DND-41 (cell line): ENCODE data around the gene ZNF391.

ENCODE experiments used
- ATAC-seq: fragments of 200-7000 bp; cut with Tn5 transposase; 3 replicates; pipeline ENCODE4 v1.9.1; 2021; ENCODE audit warnings: low read depth; ENCODE audit not compliant: insufficient read depth
- DNase-seq: peaks from one replicate; pipeline ENCODE4 v3.0.0-alpha.2; 2020
- H2AFZ ChIP-seq: 2 replicates; pipeline ENCODE4 v1.6.0; 2012; ENCODE audit warnings: low read depth, low read length
- H3K27ac ChIP-seq: 2 replicates; pipeline ENCODE4 v1.5.1; 2012; ENCODE audit warnings: low read length, inconsistent platforms
- H3K27me3 ChIP-seq: fragments of 200-600 bp; sonication (generic); 2 replicates; pipeline ENCODE4 v1.6.0; 2012; ENCODE audit warnings: low read length, mild to moderate bottlenecking, inconsistent platforms; ENCODE audit not compliant: insufficient read depth, poor library complexity
- H3K36me3 ChIP-seq: 2 replicates; pipeline ENCODE4 v1.5.1; 2012; ENCODE audit warnings: low read length, inconsistent platforms; ENCODE audit not compliant: insufficient read depth
- H3K4me1 ChIP-seq: 2 replicates; pipeline ENCODE4 v1.5.1; 2012; ENCODE audit warnings: mild to moderate bottlenecking, low read length; ENCODE audit not compliant: insufficient read depth
- H3K4me2 ChIP-seq: 2 replicates; pipeline ENCODE4 v1.6.0; 2012; ENCODE audit warnings: mild to moderate bottlenecking, moderate library complexity, low read length, inconsistent platforms; ENCODE audit not compliant: insufficient read depth
- H3K4me3 ChIP-seq, 2 experiments: fragments of 200-600 bp in 1 of 2; shearing (Covaris generic) in 1 of 2; 2 replicates each; pipeline ENCODE4 v1.5.1; 2012 to 2016; ENCODE audit warnings: inconsistent platforms in 2 of 2, low read length in 2 of 2, mild to moderate bottlenecking in 2 of 2, low read depth in 1 of 2, moderate library complexity in 1 of 2
- H3K79me2 ChIP-seq: 2 replicates; pipeline ENCODE4 v1.6.0; 2012; ENCODE audit warnings: low read length, inconsistent platforms; ENCODE audit not compliant: insufficient read depth
- H3K9ac ChIP-seq: 2 replicates; pipeline ENCODE4 v1.6.0; 2012; ENCODE audit warnings: low read depth, mild to moderate bottlenecking, inconsistent platforms, low read length, moderate library complexity
- H3K9me3 ChIP-seq: 2 replicates; pipeline ENCODE4 v1.5.1; 2012; ENCODE audit warnings: low read length, moderate library complexity, mild to moderate bottlenecking, inconsistent platforms; ENCODE audit not compliant: insufficient read depth, severe bottlenecking
- H4K20me1 ChIP-seq: 2 replicates; pipeline ENCODE4 v1.6.0; 2012; ENCODE audit warnings: low read length; ENCODE audit not compliant: insufficient read depth
- EZH2 ChIP-seq: IDR thresholded peaks from 3 replicates; pipeline ENCODE4 v1.6.1; 2012; ENCODE audit warnings: borderline replicate concordance, low read depth, mild to moderate bottlenecking, moderate library complexity, low read length, inconsistent platforms; ENCODE audit not compliant: severe bottlenecking
- TF ChIP-seq, protein P1 (sequence below): IDR thresholded peaks from 2 replicates; pipeline ENCODE4 v1.5.1; 2012; ENCODE audit warnings: borderline replicate concordance, low read length, moderate library complexity, mild to moderate bottlenecking; ENCODE audit not compliant: poor library complexity, severe bottlenecking; ENCODE audit errors: extremely low read depth

ZNF391 gene

DNA sequence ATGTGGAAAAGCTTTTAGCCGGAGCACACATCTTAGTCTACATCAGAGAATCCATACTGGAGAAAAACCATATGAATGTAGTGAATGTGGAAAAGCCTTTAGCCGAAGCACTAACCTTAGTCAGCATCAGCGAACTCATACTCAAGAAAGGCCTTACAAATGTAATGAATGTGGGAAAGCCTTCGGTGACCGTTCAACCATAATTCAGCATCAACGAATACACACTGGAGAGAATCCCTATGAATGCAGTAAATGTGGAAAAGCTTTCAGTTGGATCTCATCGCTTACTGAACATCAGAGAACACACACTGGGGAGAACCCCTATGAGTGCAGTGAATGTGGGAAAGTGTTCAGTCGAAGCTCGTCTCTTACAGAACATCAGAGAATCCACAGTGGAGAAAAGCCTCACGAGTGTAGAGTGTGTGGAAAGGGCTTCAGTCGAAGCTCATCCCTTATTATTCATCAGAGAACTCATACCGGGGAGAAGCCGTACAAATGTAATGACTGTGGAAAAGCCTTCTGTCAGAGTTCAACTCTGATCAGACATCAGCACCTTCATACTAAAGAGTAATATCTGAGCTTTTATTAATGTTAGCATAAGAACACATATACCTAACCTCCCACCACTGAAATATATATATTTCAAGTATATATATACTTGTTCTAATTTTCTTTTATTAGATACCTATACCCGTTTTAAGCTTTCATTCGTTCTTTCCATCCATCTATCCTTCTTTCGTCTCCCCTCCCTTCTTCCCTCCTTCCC lies 12.5 kb downstream of the ZNF391 start:
- H3K4me3 ChIP-seq, result no peak overlapping the region
- no peaks in the 10 kb centered on the region for H3K4me1 ChIP-seq
- ATAC-seq, result no peak

DNA sequence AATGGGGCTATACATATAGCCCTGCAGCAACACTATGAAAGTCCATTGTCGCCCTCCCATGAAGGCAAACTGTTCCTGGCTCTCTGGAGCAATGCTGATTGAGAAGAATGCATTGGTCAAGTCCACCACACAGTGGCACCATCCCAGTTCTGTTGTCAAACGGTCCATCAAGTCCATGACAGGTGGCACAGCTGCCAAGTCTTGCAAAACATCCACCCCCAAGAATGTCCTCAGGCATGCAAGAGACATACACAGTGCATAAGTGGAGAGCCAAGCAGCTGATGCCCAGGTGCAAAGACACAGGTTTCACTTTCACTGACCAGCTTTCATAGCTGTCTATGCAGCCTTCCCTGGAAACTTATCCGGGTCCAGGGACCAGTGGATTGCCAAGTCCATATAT lies 17.5 kb downstream of the ZNF391 start:
- H3K4me3 ChIP-seq, result no peak overlapping the region
- no peak overlapping the region for H2AFZ ChIP-seq
- peaks cover 7% of the 10 kb centered on the region for H3K9me3 ChIP-seq
- TF ChIP-seq, protein P1, sequence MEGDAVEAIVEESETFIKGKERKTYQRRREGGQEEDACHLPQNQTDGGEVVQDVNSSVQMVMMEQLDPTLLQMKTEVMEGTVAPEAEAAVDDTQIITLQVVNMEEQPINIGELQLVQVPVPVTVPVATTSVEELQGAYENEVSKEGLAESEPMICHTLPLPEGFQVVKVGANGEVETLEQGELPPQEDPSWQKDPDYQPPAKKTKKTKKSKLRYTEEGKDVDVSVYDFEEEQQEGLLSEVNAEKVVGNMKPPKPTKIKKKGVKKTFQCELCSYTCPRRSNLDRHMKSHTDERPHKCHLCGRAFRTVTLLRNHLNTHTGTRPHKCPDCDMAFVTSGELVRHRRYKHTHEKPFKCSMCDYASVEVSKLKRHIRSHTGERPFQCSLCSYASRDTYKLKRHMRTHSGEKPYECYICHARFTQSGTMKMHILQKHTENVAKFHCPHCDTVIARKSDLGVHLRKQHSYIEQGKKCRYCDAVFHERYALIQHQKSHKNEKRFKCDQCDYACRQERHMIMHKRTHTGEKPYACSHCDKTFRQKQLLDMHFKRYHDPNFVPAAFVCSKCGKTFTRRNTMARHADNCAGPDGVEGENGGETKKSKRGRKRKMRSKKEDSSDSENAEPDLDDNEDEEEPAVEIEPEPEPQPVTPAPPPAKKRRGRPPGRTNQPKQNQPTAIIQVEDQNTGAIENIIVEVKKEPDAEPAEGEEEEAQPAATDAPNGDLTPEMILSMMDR, result no peak
- TF ChIP-seq EZH2, result no peak
- H3K79me2 ChIP-seq, result no peaks in the 10 kb centered on the region
- H3K36me3 ChIP-seq, result peaks cover under 1% of the 10 kb centered on the region; the same call in 1 of the 2 replicates
- no peaks in the 10 kb centered on the region for H3K27me3 ChIP-seq
- H3K27ac ChIP-seq, result no peak overlapping the region
- no peaks in the 10 kb centered on the region for H4K20me1 ChIP-seq
- H3K4me1 ChIP-seq, result no peaks in the 10 kb centered on the region
- H3K4me2 ChIP-seq, result no peak overlapping the region
- no peak for ATAC-seq
- no peak for DNase-seq
- H3K9ac ChIP-seq, result no peak overlapping the region

More for the DNA sequence above, 12.5 kb downstream of the ZNF391 start:
- H3K36me3 ChIP-seq, result peaks cover 24% of the 10 kb centered on the region
- no peaks in the 10 kb centered on the region for H4K20me1 ChIP-seq
- no peak overlapping the region for H3K9ac ChIP-seq
- DNase-seq, result no peak
- no peaks in the 10 kb centered on the region for H3K27me3 ChIP-seq
- H3K27ac ChIP-seq, result no peak overlapping the region
- TF ChIP-seq, protein P1, result no peak
- TF ChIP-seq EZH2, result no peak
- peaks cover 18% of the 10 kb centered on the region for H3K9me3 ChIP-seq
- no peak overlapping the region for H3K4me2 ChIP-seq
- no peaks in the 10 kb centered on the region for H3K79me2 ChIP-seq
- no peak overlapping the region for H2AFZ ChIP-seq

DNA sequence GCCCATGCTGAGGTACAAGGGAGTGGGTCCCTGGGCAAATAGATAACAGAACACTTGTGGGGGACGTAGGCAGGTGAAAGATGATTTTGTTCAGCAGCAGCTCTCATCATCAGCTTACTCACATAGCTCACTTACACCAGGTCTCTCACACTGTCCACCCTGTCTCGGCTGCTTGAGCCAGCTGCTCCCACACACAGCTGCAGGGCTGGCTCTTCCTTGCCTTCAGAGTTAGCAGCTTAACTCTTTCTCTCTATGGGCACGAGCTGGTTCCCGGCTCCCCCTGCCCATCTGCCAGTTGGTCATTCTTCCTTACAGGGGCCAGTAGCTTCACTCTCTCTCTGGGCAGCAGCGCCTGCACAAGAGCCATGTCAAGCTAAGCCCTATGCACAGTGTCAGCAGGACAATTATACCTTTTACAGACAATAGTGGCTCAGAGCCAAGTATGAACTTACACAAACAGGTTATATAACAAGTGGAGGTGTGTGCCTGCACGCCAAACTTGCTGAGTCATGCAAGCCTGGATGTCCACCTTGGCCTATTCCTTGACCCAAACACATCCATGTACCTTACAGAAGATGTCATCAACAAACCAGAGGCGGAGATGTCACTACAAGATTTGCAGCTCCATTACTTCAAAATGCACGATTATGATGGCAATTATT lies 18.7 kb downstream of the ZNF391 start:
- H3K4me3 ChIP-seq, result no peak overlapping the region

More for the DNA sequence above, 18.7 kb downstream of the ZNF391 start:
- no peak overlapping the region for H2AFZ ChIP-seq
- H3K27me3 ChIP-seq, result no peaks in the 10 kb centered on the region
- no peak for DNase-seq
- no peak overlapping the region for H3K9ac ChIP-seq
- H3K27ac ChIP-seq, result no peak overlapping the region
- no peaks in the 10 kb centered on the region for H3K36me3 ChIP-seq
- TF ChIP-seq EZH2, result no peak
- TF ChIP-seq, protein P1, result no peak
- no peaks in the 10 kb centered on the region for H3K9me3 ChIP-seq
- H3K4me1 ChIP-seq, result no peaks in the 10 kb centered on the region
- no peaks in the 10 kb centered on the region for H4K20me1 ChIP-seq
- H3K79me2 ChIP-seq, result no peaks in the 10 kb centered on the region
- ATAC-seq, result peak; percentile 22; the same call in 1 of the 3 replicates
- H3K4me2 ChIP-seq, result no peak overlapping the region
